Calu3 (cell line): ENCODE data around the gene KLHDC4. TPM values are rescaled to one million over a fixed set of nuclear protein-coding genes. Genes with fewer than 3 reads are reported as not detected.
"Not testable (repeated sequence)": the region's sequence is repeated elsewhere in the genome, so short reads cannot be mapped to it uniquely, and the experiment has no call there.

Experiments
- BruUV-seq: library from RNA; stranded (reverse); fragments of 400-500 nt; replicated peaks from 2 replicates; lab custom pipeline; 2021; lab: Mats Ljungman, UMichigan
- CTCF ChIA-PET: fragments of 300-600 bp; sonication (Branson Sonifier 250); formaldehyde crosslinking; loops from one replicate; lab custom pipeline; 2022; ENCODE audit warnings: antibody characterized with exemption; lab: Charles Lee
- DNase-seq: peaks from one replicate; pipeline ENCODE4 v3.0.0; 2022
- H3K27ac Mint-ChIP-seq: one replicate; pipeline ENCODE4 v1.8.0; 2022; ENCODE audit warnings: mixed read lengths; ENCODE audit not compliant: unreplicated experiment
- H3K27me3 Mint-ChIP-seq: one replicate; pipeline ENCODE4 v1.8.0; 2022; ENCODE audit warnings: mixed read lengths; ENCODE audit not compliant: unreplicated experiment
- H3K36me3 Mint-ChIP-seq: one replicate; pipeline ENCODE4 v1.8.0; 2022; ENCODE audit warnings: mild to moderate bottlenecking, moderate library complexity, mixed read lengths; ENCODE audit not compliant: insufficient read depth, unreplicated experiment
- H3K4me1 Mint-ChIP-seq: one replicate; pipeline ENCODE4 v1.8.0; 2022; ENCODE audit warnings: mild to moderate bottlenecking, low read depth, mixed read lengths; ENCODE audit not compliant: unreplicated experiment
- H3K4me3 Mint-ChIP-seq: one replicate; pipeline ENCODE4 v1.8.0; 2022; ENCODE audit warnings: mild to moderate bottlenecking, low read depth, moderate library complexity, mixed read lengths; ENCODE audit not compliant: unreplicated experiment
- H3K9me3 Mint-ChIP-seq: one replicate; pipeline ENCODE4 v1.8.0; 2022; ENCODE audit warnings: low read depth, mixed read lengths; ENCODE audit not compliant: unreplicated experiment
- intact Hi-C: fragments of 100-400 bp; cut with micrococcal nuclease; formaldehyde crosslinking; loops from one replicate; pipeline ENCODE4 v1.10.0; 2022; ENCODE audit not compliant: unreplicated experiment
- total RNA-seq: library from RNA; stranded (reverse); gene quantifications from 2 replicates; pipeline ENCODE4 v1.2.3, GENCODE V29; 2022
- TF ChIP-seq, protein P1 (sequence below): fragments of 200-600 bp; IDR thresholded peaks from one replicate; pipeline ENCODE4 v1.8.0; 2022; ENCODE audit warnings: antibody characterized with exemption; ENCODE audit not compliant: unreplicated experiment

KLHDC4 gene
- total RNA-seq, 1 experiment from 2014 or later = 106 TPM

DNA sequence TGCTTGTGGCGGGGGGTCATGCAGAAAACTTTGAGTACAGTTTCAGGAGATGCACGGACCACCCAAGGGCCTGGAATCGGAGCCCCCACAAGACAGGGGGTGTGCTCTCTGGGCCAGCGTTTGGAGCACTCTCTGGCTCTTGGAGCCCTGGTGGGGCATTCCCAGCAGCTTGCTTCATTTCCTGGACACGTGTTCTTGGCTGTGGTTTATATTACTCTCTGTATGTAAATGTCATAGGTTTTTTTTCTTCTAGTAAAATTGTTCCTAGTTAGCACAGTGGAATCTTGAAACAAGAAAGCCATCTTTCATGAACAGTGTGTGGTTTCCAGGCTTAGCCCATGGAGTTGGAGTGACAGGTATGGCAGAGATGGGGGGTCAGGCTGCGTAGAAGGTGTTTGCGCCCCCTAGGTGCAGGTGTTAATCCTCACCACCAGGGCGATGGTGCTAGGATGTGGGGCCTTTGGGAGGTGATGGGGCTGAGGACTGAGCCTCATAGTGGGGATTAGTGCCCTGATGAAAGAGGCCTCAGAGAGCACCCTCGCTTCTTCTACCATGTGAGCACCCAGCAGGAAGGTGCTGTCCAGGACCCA is 83.7 kb downstream of the KLHDC4 start:
- peaks cover 4% of the 10 kb centered on the region for H3K36me3 Mint-ChIP-seq
- no TSS peak for BruUV-seq
- peak; percentile 56 for DNase-seq
- CTCF ChIA-PET = interaction anchor here (1.0 kb wide), 1 partner anchor 88 kb away, joined by 4 read pairs; no protein-coding TSS in a partner anchor
- no peak overlapping the region for H3K4me3 Mint-ChIP-seq
- TF ChIP-seq, protein P1, sequence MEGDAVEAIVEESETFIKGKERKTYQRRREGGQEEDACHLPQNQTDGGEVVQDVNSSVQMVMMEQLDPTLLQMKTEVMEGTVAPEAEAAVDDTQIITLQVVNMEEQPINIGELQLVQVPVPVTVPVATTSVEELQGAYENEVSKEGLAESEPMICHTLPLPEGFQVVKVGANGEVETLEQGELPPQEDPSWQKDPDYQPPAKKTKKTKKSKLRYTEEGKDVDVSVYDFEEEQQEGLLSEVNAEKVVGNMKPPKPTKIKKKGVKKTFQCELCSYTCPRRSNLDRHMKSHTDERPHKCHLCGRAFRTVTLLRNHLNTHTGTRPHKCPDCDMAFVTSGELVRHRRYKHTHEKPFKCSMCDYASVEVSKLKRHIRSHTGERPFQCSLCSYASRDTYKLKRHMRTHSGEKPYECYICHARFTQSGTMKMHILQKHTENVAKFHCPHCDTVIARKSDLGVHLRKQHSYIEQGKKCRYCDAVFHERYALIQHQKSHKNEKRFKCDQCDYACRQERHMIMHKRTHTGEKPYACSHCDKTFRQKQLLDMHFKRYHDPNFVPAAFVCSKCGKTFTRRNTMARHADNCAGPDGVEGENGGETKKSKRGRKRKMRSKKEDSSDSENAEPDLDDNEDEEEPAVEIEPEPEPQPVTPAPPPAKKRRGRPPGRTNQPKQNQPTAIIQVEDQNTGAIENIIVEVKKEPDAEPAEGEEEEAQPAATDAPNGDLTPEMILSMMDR = peak; percentile 26
- peaks cover 66% of the 10 kb centered on the region for H3K27me3 Mint-ChIP-seq
- no peaks in the 10 kb centered on the region for H3K4me1 Mint-ChIP-seq
- H3K27ac Mint-ChIP-seq = no peak overlapping the region
- H3K9me3 Mint-ChIP-seq = no peaks in the 10 kb centered on the region
- intact Hi-C loops = no loop called here

DNA sequence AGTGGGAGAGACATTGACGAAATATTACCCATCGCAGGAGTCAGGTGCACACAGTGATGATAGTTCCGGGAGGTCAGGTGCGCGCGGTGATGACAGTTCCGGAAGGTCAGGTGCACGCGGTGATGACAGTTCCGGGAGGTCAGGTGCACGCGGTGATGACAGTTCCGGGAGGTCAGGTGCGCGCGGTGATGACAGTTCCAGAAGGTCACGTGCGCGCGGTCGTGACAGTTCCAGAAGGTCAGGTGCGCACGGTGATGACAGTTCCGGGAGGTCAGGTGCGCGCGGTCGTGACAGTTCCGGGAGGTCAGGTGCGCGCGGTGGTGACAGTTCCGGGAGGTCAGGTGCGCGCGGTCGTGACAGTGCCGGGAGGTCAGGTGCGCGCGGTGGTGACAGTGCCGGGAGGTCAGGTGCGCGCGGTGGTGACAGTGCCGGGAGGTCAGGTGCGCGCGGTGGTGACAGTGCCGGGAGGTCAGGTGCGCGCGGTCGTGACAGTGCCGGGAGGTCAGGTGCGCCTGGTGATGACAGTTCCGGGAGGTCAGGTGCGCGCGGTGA is 84.7 kb downstream of the KLHDC4 start:
- H3K4me1 Mint-ChIP-seq, H3K36me3 Mint-ChIP-seq, intact Hi-C loops, H3K9me3 Mint-ChIP-seq, BruUV-seq, H3K4me3 Mint-ChIP-seq, DNase-seq: not testable (repeated sequence)
- CTCF ChIA-PET = interaction anchor here (0.7 kb wide), 1 partner anchor 187 kb away, joined by 3 read pairs; no protein-coding TSS in a partner anchor
- Mint-ChIP-seq H3K27ac (peak overlapping the region; percentile 30), H3K27me3 (peaks cover 66% of the 10 kb centered on the region)

DNA sequence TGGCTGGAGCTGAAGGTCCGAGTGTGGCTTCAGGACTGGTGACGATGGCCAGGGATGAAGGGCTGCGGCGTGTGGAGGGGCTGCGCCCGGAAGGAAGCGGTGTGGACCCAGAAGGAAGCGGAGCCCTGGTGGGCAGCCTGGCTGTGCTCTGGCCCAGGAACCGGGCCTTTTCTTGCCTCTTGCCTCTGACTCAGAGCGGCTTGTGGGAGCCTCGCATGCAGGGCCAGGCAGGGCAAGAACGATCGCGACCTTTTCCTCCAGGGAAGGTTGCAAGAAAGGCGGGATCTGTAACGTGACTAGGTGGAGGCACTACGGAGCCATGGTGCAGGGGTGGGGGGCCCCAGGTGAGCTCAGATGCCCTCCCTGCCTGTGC is 85.5 kb downstream of the KLHDC4 start:
- intact Hi-C loops = no loop called here
- no peaks in the 10 kb centered on the region for H3K9me3 Mint-ChIP-seq
- TF ChIP-seq, protein P1 = no peak
- peaks cover 4% of the 10 kb centered on the region for H3K36me3 Mint-ChIP-seq
- CTCF ChIA-PET = interaction anchor here (0.7 kb wide), 1 partner anchor 188 kb away, joined by 3 read pairs; no protein-coding TSS in a partner anchor
- H3K4me1 Mint-ChIP-seq = no peaks in the 10 kb centered on the region
- H3K27me3 Mint-ChIP-seq = peaks cover 66% of the 10 kb centered on the region
- no peak for DNase-seq
- H3K27ac Mint-ChIP-seq = no peak overlapping the region
- BruUV-seq = no TSS peak
- no peak overlapping the region for H3K4me3 Mint-ChIP-seq

DNA sequence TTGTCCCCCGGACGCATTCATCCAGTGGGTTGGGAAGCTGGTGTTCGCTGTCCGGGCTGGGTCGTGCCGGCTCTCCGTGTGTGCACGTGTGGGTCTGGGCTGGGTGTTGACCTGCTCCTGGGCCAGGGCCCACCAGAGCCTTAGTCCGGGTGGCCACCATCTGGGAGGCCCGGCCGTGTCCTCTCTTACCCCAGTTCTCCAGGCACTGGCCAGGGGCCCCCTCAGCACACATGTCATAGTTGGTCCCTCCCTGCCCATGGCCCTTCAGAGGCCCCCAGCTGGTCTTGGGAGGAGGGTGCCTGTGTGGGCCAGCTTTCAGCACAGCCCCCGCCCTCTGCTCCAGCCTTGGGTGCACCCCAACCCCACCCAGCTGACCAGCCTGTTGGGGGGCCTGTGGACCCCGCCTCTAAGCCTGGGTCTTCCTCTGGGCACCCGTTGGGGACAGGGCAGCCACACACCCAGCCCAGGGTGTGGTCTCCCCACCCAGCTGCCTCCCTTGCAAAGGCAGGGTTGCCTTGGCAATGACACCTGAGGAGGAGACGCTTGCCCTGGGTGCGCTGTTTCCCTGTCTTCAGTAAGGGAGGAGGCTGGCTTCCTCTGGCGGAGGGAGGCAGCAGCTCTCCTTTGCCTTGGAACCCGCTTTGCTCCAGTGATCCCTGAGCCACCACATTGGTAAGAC is 86.1 kb downstream of the KLHDC4 start:
- CTCF ChIA-PET = no interaction called here
- H3K9me3 Mint-ChIP-seq = no peaks in the 10 kb centered on the region
- no peak overlapping the region for H3K4me3 Mint-ChIP-seq
- TF ChIP-seq, protein P1 = no peak
- DNase-seq = no peak
- intact Hi-C loops = no loop called here
- no peaks in the 10 kb centered on the region for H3K4me1 Mint-ChIP-seq
- peaks cover 4% of the 10 kb centered on the region for H3K36me3 Mint-ChIP-seq
- H3K27me3 Mint-ChIP-seq = peaks cover 70% of the 10 kb centered on the region
- no TSS peak for BruUV-seq
- no peak overlapping the region for H3K27ac Mint-ChIP-seq
